Measurements from ENCODE around the gene VASN.

Gene VASN

GRCh38 chr16:4373356-4373908 is 1.8 kb downstream of the VASN start:
- DNase-seq: no peak

DNA sequence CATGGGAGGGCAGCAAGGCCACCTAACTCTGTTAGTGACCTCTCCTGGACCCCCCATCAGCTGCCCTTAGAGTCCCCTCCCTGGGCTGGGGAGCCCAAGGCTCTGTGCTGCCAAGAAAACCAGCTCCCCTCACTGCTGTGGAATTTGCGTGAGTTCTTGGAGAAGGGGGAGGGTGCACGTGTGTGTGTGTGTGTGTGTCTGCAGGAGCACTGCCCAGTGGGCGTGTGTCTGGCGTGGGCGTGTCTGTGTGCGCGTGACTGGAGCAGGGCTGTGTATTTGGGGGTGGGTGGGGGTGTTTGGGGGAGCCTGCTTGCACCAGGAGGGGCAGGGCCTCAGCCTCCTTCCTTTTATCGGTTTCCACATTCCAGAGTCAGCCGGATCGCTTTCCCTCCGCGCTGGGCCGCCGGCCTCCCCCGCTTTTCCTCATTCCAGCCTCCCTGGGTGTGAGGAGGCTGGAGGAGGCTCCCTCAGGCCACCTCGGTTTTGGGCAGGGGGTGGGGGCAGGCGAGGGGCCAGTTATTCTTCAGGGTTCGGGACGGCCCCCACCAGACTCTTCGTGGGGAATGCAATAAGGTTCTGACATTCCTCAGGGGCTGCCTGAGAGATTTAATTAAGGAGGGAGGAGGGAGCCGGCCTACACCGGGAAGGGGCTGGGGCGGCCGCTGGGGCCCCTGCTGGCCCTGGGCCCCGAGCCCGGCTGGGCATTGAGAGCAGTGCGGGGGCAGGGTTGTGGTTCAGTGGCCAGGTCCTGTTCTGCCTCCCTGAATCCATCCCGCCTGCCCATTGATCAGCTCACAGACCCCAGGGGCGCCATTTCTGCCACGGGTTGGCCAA is 2.5 kb downstream of the VASN start:
- DNase-seq: no peak

GRCh38 chr16:4375717-4376116 is 4.1 kb downstream of the VASN start:
- DNase-seq: no peak

DNA sequence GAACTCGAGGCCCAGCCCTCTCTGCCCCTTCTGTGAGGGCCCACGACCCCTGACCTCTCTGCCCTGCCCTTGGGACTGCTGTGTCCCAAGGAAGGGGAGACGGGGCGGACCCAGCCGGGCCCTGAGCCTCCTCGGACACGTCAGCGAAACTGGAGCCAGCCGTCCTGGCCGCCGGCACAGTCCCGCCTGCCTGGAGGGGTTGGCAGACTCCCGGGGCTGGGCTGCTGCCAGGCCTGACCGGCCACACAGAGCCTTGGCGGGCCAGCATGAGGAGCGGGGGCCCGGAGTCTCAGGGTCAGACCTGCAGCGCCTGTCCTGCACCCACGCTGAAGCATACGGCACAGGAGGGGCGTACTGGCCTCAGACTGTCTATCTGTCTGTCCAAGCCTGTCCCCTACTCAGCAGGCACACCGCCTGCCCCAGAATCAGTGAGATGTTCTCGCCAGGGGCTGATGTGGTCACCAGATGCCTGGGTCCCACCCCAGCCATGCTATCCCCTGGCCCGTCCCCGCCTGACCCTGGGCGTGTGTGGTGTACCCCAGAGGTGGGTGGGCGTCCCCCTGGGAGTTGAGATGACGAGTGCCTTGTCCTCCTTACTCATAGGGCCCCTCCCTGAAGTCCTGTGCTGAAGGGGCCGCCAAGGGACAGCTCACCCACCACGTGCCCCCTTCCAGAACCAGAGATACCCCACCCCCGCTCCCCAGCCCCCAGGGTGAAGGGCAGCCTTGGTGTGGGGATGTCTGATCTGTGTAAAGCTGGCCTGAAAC is 4.7 kb downstream of the VASN start:
- DNase-seq: no peak

- DNase-seq: no peak
Observed at GRCh38 chr16:4376893-4377572, 5.4 kb downstream of the VASN start.

- no peak for DNase-seq
Observed at GRCh38 chr16:4377573-4378154, 6.0 kb downstream of the VASN start.

DNA sequence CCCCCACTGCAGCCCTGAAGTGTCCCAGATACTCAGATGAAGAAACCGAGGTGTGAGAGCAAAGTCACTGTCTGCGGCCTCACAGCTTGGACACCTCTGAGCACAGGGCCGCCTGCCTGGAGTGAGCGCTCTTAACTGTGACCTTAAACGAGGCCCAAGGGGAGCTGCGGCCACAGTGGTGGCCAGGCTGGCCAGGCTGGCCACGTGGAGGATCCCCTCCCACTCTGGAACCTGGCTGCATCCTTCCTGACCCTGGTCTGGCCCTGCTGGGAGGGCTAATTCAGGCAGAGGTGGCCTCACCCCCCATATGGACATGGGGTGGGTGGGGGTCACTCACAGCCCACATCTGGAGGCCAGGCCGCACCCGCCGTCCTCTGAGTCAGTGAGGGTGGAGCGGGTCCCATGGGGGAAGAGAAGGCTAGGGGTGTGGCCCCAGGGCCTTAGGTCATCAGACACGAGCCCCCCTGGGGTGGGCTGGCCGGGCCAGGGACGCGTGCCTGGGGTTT is 6.6 kb downstream of the VASN start:
- DNase-seq: no peak

DNA sequence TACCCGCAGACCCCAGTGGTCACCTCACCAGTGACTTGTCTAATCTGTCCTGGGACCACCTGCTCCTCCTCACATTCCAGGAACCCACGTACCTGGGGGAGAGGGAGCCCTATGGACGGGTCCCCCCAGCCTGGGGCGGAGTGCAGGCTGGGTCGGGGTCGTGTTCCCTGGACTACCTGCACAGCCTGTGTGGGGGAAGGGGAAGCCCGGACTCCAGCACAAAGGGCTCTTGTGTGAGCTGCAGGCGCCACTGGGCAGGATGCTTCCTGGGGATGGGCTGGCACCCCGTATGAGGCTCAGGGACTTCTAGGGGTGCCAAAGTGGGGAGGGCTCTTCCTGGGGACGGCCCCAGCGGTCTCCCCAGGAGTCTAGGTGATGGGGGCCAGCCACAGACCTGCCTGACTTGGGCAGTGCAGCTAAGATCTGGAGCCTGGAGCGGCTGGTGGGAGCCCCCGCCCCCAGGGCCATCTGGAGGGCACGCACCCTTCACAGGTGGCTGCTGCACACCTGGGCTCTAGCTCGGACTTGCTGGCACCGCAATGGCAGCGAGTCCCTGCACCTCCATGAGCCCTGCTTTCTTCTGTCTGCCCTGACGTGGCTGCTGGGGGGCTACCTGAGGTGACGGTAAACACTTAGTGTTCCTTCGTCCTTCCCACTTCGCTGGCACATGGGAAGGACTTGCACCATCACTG is 7.5 kb downstream of the VASN start:
- no peak for DNase-seq

GRCh38 chr16:4380119-4381063 is 8.7 kb downstream of the VASN start:
- DNase-seq: no peak

GRCh38 chr16:4381072-4381934 is 9.7 kb downstream of the VASN start:
- DNase-seq: no peak

- DNase-seq: no peak
Observed at GRCh38 chr16:4381935-4382794, 10.5 kb downstream of the VASN start.

DNA sequence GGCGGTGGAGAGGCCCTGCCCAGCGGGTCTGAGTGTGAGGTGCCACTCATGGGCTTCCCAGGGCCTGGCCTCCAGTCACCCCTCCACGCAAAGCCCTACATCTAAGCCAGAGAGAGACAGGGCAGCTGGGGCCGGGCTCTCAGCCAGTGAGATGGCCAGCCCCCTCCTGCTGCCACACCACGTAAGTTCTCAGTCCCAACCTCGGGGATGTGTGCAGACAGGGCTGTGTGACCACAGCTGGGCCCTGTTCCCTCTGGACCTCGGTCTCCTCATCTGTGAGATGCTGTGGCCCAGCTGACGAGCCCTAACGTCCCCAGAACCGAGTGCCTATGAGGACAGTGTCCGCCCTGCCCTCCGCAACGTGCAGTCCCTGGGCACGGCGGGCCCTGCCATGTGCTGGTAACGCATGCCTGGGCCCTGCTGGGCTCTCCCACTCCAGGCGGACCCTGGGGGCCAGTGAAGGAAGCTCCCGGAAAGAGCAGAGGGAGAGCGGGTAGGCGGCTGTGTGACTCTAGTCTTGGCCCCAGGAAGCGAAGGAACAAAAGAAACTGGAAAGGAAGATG is 11.2 kb downstream of the VASN start:
- no peak for DNase-seq

GRCh38 chr16:4383591-4384444 is 12.2 kb downstream of the VASN start:
- no peak for DNase-seq

GRCh38 chr16:4384509-4384942 is 12.9 kb downstream of the VASN start:
- DNase-seq: no peak

DNA sequence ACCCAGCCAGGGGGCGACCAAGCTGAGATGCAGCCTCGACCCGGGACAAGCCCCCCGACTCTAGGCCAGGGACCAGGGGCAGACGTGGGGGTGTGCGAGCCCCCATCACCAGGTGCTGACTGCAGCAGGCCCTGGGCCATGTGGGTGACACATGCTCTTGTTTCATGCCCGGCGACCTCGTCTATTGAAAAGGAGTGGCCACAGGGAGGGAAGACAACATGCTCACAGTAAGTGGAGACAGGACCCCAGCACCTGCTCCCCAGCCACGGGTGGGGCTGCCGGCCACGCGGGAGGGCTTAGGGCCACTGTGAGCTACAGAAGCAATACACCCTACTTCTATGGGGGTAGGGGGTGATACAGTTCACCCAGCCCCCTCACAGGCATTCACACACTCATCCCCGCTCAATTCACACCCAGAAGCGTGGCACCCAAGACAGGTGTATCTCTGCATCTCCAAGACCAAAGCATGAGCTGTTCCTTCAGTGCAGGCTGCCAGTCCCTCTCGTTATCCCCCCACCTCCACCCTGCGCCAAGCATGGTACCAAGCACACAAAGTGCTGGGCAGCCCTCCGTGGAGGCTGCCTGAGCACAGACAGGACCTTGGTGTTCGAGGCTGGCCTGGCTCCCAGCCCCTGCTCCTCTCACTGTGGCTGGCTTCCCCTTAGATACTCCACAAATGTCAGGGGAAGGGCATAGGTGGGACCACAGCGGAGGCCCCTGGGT is 13.6 kb downstream of the VASN start:
- no peak for DNase-seq

DNA sequence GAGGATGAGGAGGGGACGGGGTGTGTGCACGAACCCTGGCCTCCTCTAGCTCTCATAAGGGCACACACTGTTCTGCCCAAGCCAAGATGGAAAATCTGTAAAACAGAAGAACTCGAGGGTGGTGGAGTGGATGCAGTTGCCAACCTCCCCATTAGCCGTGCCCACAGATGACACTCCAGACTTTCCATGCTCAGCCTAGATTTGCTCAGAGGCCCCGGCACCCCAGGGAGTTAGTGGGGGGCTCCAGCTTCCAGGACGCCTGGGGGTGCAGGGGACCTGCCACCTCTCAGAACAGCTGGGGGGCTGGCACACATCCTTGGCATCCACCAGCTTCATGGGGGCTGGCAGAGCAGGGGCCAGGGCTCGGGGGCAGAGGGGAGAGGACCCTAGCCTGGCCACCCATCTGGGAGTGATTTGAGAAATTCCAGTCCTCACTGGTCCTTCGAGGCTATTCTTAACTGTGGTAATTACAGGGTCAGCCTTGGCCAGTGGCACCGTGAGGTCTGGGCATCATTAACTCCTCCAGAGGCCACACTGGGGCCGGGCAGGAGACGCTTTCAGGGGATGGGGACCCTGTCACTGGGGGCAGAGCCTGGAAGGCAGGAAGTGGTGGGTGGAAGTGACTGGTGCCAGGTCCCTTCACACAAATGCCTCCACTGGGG is 14.3 kb downstream of the VASN start:
- DNase-seq: no peak

All from NCI-H526 treated with DMSO at 0.1 percent for 48 hours (cell line).